ENCODE results near the gene JPH3.

DNA sequence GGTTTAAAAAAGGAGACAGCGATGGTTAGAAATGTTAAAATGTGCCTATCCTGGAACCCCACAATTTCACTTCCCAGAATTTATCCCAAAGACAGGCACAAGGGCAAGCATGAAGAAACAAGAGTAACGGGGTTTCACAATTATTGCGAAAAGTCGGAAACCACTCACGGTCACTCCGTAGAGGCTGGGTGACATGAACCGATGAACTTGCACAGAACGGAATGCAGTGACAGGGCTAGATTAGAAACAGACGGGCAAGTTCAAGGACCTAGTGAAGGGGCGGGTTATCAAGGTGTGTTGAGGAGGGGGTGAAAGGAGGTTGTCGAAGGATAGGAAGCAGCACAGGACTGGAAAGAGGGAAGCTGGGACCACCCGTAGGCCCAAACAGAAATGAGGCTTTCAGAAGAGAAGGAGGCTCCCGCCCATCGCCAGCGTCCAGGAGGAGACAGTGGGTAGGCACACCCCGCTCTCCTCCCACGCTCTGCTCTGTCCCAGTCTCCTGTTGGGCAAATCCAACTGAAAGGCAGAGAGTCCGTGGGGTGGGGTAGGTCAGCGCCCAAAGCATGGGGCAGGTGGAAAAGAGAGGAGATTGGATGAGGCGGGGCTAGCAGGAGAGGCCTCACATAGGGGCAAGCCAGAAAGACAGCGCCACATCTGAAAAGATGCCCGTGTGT, 47.4 kb upstream of the JPH3 start:
- no peak for TF ChIP-seq EZH2 (IDR thresholded peaks at IDR 0.05; ENCODE audit: borderline replicate concordance, insufficient read depth, low read length, poor library complexity, severe bottlenecking)
- TF ChIP-seq, protein P1, sequence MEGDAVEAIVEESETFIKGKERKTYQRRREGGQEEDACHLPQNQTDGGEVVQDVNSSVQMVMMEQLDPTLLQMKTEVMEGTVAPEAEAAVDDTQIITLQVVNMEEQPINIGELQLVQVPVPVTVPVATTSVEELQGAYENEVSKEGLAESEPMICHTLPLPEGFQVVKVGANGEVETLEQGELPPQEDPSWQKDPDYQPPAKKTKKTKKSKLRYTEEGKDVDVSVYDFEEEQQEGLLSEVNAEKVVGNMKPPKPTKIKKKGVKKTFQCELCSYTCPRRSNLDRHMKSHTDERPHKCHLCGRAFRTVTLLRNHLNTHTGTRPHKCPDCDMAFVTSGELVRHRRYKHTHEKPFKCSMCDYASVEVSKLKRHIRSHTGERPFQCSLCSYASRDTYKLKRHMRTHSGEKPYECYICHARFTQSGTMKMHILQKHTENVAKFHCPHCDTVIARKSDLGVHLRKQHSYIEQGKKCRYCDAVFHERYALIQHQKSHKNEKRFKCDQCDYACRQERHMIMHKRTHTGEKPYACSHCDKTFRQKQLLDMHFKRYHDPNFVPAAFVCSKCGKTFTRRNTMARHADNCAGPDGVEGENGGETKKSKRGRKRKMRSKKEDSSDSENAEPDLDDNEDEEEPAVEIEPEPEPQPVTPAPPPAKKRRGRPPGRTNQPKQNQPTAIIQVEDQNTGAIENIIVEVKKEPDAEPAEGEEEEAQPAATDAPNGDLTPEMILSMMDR (IDR thresholded peaks at IDR 0.05; ENCODE audit: poor library complexity, severe bottlenecking), result no peak
- TF ChIP-seq MXI1 (conservative IDR thresholded peaks at IDR 0.05; ENCODE audit: poor library complexity, severe bottlenecking), result no peak
- TF ChIP-seq SMC3 (conservative IDR thresholded peaks at IDR 0.05; ENCODE audit: poor library complexity), result no peak
- no peak for TF ChIP-seq POLR2AphosphoS5 (IDR thresholded peaks at IDR 0.05)
- no peak for TF ChIP-seq EP300 (conservative IDR thresholded peaks at IDR 0.05; ENCODE audit: poor library complexity, severe bottlenecking)
- no peak for TF ChIP-seq TAF1 (IDR thresholded peaks at IDR 0.05; ENCODE audit: low read depth)
- TF ChIP-seq, protein P2, sequence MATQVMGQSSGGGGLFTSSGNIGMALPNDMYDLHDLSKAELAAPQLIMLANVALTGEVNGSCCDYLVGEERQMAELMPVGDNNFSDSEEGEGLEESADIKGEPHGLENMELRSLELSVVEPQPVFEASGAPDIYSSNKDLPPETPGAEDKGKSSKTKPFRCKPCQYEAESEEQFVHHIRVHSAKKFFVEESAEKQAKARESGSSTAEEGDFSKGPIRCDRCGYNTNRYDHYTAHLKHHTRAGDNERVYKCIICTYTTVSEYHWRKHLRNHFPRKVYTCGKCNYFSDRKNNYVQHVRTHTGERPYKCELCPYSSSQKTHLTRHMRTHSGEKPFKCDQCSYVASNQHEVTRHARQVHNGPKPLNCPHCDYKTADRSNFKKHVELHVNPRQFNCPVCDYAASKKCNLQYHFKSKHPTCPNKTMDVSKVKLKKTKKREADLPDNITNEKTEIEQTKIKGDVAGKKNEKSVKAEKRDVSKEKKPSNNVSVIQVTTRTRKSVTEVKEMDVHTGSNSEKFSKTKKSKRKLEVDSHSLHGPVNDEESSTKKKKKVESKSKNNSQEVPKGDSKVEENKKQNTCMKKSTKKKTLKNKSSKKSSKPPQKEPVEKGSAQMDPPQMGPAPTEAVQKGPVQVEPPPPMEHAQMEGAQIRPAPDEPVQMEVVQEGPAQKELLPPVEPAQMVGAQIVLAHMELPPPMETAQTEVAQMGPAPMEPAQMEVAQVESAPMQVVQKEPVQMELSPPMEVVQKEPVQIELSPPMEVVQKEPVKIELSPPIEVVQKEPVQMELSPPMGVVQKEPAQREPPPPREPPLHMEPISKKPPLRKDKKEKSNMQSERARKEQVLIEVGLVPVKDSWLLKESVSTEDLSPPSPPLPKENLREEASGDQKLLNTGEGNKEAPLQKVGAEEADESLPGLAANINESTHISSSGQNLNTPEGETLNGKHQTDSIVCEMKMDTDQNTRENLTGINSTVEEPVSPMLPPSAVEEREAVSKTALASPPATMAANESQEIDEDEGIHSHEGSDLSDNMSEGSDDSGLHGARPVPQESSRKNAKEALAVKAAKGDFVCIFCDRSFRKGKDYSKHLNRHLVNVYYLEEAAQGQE (IDR thresholded peaks at IDR 0.05; ENCODE audit: borderline replicate concordance), result no peak
